Stimulated activated CD4-positive, alpha-beta T cell treated with anti-CD3 and anti-CD28 coated beads, Interleukin-2, amount 100 ng/mL, for 48 hours (primary cell): ENCODE results near the gene EVPLL.
"Not testable (repeated sequence)": the region's sequence is repeated elsewhere in the genome, so short reads cannot be mapped to it uniquely, and the experiment has no call there.

Experiments used
- DNase-seq, 2 donors: peaks; one replicate each; pipeline ENCODE4 v3.0.0-alpha.2; 2020

EVPLL gene

GRCh38 chr17:18426639-18427038 lies 49.1 kb downstream of the EVPLL start:
- not testable (repeated sequence) for DNase-seq

DNA sequence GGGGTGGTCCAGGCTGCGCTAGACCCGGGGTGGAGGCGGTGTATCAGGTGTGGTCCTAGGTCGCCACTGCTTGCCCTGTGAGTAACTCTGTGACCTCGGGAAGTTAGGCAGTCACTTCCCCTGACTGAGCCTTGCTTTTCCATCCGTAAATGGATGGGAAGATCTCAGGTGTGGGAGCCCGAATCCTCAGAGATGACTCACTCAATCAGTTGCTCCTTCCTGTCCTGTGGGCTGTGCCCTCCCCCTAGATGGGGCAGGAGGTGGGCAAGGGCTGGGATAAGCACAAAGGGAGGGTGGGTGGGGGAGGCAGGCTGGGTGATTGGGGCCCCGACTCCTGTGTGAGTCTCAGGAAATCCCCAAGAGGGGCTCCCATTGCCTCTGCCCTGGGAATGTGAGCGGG lies 54.6 kb downstream of the EVPLL start:
- DNase-seq, result not testable (repeated sequence)
